Measurements from ENCODE around the gene CDX1.

CDX1 gene

GRCh38 chr5:150121448-150122157, 45.0 kb upstream of the CDX1 start:
- no peak overlapping the region for H2AFZ ChIP-seq (ENCODE audit: low read depth, low read length, severe bottlenecking)

GRCh38 chr5:150122158-150122510, 44.4 kb upstream of the CDX1 start:
- Histone ChIP-seq H3K36me3 (ENCODE audit: low read length) (no peaks in the 10 kb centered on the region), H3K27me3 (ENCODE audit: low read length) (no peaks in the 10 kb centered on the region), H3K27ac (ENCODE audit: low read depth, low read length) (no peak overlapping the region), H2AFZ (ENCODE audit: low read depth, low read length, severe bottlenecking) (no peak overlapping the region), H3K9ac (ENCODE audit: low read length) (no peak overlapping the region), H3F3A (ENCODE audit: insufficient read depth) (no peaks in the 10 kb centered on the region), H3K4me3 (ENCODE audit: insufficient read depth, low read length, poor library complexity, severe bottlenecking) (no peak overlapping the region), H3K9me3 (ENCODE audit: insufficient read depth, low read length) (no peaks in the 10 kb centered on the region), H3K79me2 (ENCODE audit: insufficient read depth, low read length) (no peaks in the 10 kb centered on the region), H3K4me2 (ENCODE audit: low read depth, low read length, poor library complexity, severe bottlenecking) (no peak overlapping the region), H3K9me2 (replicated peaks; ENCODE audit: insufficient read depth, low read length) (no peaks in the 10 kb centered on the region), H4K20me1 (ENCODE audit: low read depth, low read length) (no peaks in the 10 kb centered on the region)
- TF ChIP-seq CTCF (IDR thresholded peaks at IDR 0.05; ENCODE audit: insufficient read depth, low read length, poor library complexity, severe bottlenecking) = peak; percentile 20
- no peak for TF ChIP-seq EZH2phosphoT487 (conservative IDR thresholded peaks at IDR 0.05; ENCODE audit: low read length)

More at GRCh38 chr5:150121448-150122157, 45.0 kb upstream of the CDX1 start:
- Histone ChIP-seq H3K9me2 (replicated peaks; ENCODE audit: insufficient read depth, low read length) (no peaks in the 10 kb centered on the region), H3F3A (ENCODE audit: insufficient read depth) (no peaks in the 10 kb centered on the region), H3K27ac (ENCODE audit: low read depth, low read length) (no peak overlapping the region), H4K20me1 (ENCODE audit: low read depth, low read length) (no peaks in the 10 kb centered on the region), H3K9ac (ENCODE audit: low read length) (no peak overlapping the region), H3K27me3 (ENCODE audit: low read length) (no peaks in the 10 kb centered on the region), H3K9me3 (ENCODE audit: insufficient read depth, low read length) (no peaks in the 10 kb centered on the region), H3K79me2 (ENCODE audit: insufficient read depth, low read length) (no peaks in the 10 kb centered on the region), H3K4me2 (ENCODE audit: low read depth, low read length, poor library complexity, severe bottlenecking) (no peak overlapping the region), H3K4me3 (ENCODE audit: insufficient read depth, low read length, poor library complexity, severe bottlenecking) (no peak overlapping the region), H3K36me3 (ENCODE audit: low read length) (no peaks in the 10 kb centered on the region)
- no peak for TF ChIP-seq EZH2phosphoT487 (conservative IDR thresholded peaks at IDR 0.05; ENCODE audit: low read length)
- TF ChIP-seq CTCF (IDR thresholded peaks at IDR 0.05; ENCODE audit: insufficient read depth, low read length, poor library complexity, severe bottlenecking) = no peak

GRCh38 chr5:150122536-150123481, 43.8 kb upstream of the CDX1 start:
- no peaks in the 10 kb centered on the region for H3K79me2 ChIP-seq (ENCODE audit: insufficient read depth, low read length)
- no peak overlapping the region for H3K27ac ChIP-seq (ENCODE audit: low read depth, low read length)
- H2AFZ ChIP-seq (ENCODE audit: low read depth, low read length, severe bottlenecking) = no peak overlapping the region
- H3K9me3 ChIP-seq (ENCODE audit: insufficient read depth, low read length) = no peaks in the 10 kb centered on the region
- H4K20me1 ChIP-seq (ENCODE audit: low read depth, low read length) = no peaks in the 10 kb centered on the region
- TF ChIP-seq CTCF (IDR thresholded peaks at IDR 0.05; ENCODE audit: insufficient read depth, low read length, poor library complexity, severe bottlenecking) (no peak), EZH2phosphoT487 (conservative IDR thresholded peaks at IDR 0.05; ENCODE audit: low read length) (no peak)
- no peaks in the 10 kb centered on the region for H3F3A ChIP-seq (ENCODE audit: insufficient read depth)
- no peaks in the 10 kb centered on the region for H3K27me3 ChIP-seq (ENCODE audit: low read length)
- no peak overlapping the region for H3K9ac ChIP-seq (ENCODE audit: low read length)
- H3K4me2 ChIP-seq (ENCODE audit: low read depth, low read length, poor library complexity, severe bottlenecking) = no peak overlapping the region
- no peak overlapping the region for H3K4me3 ChIP-seq (ENCODE audit: insufficient read depth, low read length, poor library complexity, severe bottlenecking)
- H3K9me2 ChIP-seq (replicated peaks; ENCODE audit: insufficient read depth, low read length) = no peaks in the 10 kb centered on the region
- H3K36me3 ChIP-seq (ENCODE audit: low read length) = no peaks in the 10 kb centered on the region

All from SU-DHL-6 (cell line).